Stimulated activated CD4-positive, alpha-beta T cell treated with anti-CD3 and anti-CD28 coated beads, Interleukin-4, amount 100 ng/mL, for 1 hour (primary cell): ENCODE data around the gene PHKA1.
"Not testable (repeated sequence)": the region's sequence is repeated elsewhere in the genome, so short reads cannot be mapped to it uniquely, and the experiment has no call there.

Source experiments
- DNase-seq: peaks from one replicate; pipeline ENCODE4 v3.0.0-alpha.2; 2020

PHKA1 gene

GRCh38 chrX:72663737-72664136 lies 50.4 kb downstream of the PHKA1 start:
- DNase-seq, result no peak

- no peak for DNase-seq
Measured at GRCh38 chrX:72662020-72662747, 51.9 kb downstream of the PHKA1 start.

- no peak for DNase-seq
Measured at GRCh38 chrX:72659723-72660122, 54.4 kb downstream of the PHKA1 start.

GRCh38 chrX:72652082-72652481 lies 62.0 kb downstream of the PHKA1 start:
- DNase-seq, result no peak

GRCh38 chrX:72644946-72645345 lies 69.2 kb downstream of the PHKA1 start:
- DNase-seq, result no peak

GRCh38 chrX:72641611-72642010 lies 72.5 kb downstream of the PHKA1 start:
- DNase-seq, result no peak

- DNase-seq, result no peak
Measured at GRCh38 chrX:72635930-72636329, 78.2 kb downstream of the PHKA1 start.

- no peak for DNase-seq
Measured at GRCh38 chrX:72634331-72634730, 79.8 kb downstream of the PHKA1 start.

- DNase-seq, result no peak
Measured at GRCh38 chrX:72630185-72630584, 83.9 kb downstream of the PHKA1 start.

GRCh38 chrX:72624194-72624593 lies 89.9 kb downstream of the PHKA1 start:
- no peak for DNase-seq

GRCh38 chrX:72621625-72622485 lies 92.3 kb downstream of the PHKA1 start:
- DNase-seq, result no peak

GRCh38 chrX:72621163-72621562 lies 92.9 kb downstream of the PHKA1 start:
- DNase-seq, result no peak

- peak; percentile 11 for DNase-seq
Measured at GRCh38 chrX:72620550-72621145, 93.5 kb downstream of the PHKA1 start.

GRCh38 chrX:72609313-72609712 lies 104.8 kb downstream of the PHKA1 start:
- no peak for DNase-seq

- DNase-seq, result no peak
Measured at GRCh38 chrX:72604705-72605104, 109.4 kb downstream of the PHKA1 start.

- DNase-seq, result no peak
Measured at GRCh38 chrX:72604112-72604511, 110.0 kb downstream of the PHKA1 start.

GRCh38 chrX:72591038-72591437 lies 123.1 kb downstream of the PHKA1 start:
- not testable (repeated sequence) for DNase-seq

- no peak for DNase-seq
Measured at GRCh38 chrX:72584163-72584562, 129.9 kb downstream of the PHKA1 start.

GRCh38 chrX:72576141-72576894 lies 137.8 kb downstream of the PHKA1 start:
- no peak for DNase-seq

- no peak for DNase-seq
Measured at GRCh38 chrX:72573158-72573511, 141.0 kb downstream of the PHKA1 start.

GRCh38 chrX:72572248-72573157 lies 141.6 kb downstream of the PHKA1 start, which contains the start of gene HDAC8:
Gene HDAC8, minus strand, starts transcription at chrX:72572843. Its CDS starts 82 bp downstream, at chrX:72572761.
- peak; percentile 28 for DNase-seq

GRCh38 chrX:72569786-72570185 lies 144.3 kb downstream of the PHKA1 start:
- DNase-seq, result no peak
